Retinal pigment epithelial cell (primary cell): ENCODE results near the gene ABHD17A.
A peak's percentile ranks its signal among the peaks of the same experiment; 100 is the strongest.

Source experiments
- DNase-seq: peaks from one replicate; pipeline ENCODE4 v3.0.0-alpha.2; 2010; ENCODE audit warnings: low read depth
- H3K4me3 ChIP-seq: 2 replicates; pipeline ENCODE4 v1.5.1; 2011; ENCODE audit warnings: mild to moderate bottlenecking, low read length, control low read depth, moderate library complexity
- TF ChIP-seq, protein P1 (sequence below): conservative IDR thresholded peaks from 2 replicates; pipeline ENCODE4 v1.5.1; 2011; ENCODE audit warnings: low read depth, low read length, control low read depth, inconsistent platforms

The ABHD17A gene

GRCh38 chr19:1849132-1849474 is 36.2 kb downstream of the ABHD17A start:
- TF ChIP-seq, protein P1, sequence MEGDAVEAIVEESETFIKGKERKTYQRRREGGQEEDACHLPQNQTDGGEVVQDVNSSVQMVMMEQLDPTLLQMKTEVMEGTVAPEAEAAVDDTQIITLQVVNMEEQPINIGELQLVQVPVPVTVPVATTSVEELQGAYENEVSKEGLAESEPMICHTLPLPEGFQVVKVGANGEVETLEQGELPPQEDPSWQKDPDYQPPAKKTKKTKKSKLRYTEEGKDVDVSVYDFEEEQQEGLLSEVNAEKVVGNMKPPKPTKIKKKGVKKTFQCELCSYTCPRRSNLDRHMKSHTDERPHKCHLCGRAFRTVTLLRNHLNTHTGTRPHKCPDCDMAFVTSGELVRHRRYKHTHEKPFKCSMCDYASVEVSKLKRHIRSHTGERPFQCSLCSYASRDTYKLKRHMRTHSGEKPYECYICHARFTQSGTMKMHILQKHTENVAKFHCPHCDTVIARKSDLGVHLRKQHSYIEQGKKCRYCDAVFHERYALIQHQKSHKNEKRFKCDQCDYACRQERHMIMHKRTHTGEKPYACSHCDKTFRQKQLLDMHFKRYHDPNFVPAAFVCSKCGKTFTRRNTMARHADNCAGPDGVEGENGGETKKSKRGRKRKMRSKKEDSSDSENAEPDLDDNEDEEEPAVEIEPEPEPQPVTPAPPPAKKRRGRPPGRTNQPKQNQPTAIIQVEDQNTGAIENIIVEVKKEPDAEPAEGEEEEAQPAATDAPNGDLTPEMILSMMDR: no peak
- DNase-seq: no peak
- no peak overlapping the region for H3K4me3 ChIP-seq

GRCh38 chr19:1848399-1849131 is 36.7 kb downstream of the ABHD17A start, which contains the start of gene REXO1:
REXO1 (minus strand) TSS chr19:1848483; CDS start chr19:1848358, 125 bp downstream.
- DNase-seq: peak; percentile 59
- peak within 1 kb of the TSS; percentile 92 for H3K4me3 ChIP-seq
- TF ChIP-seq, protein P1: peak; percentile 93

- H3K4me3 ChIP-seq: peak overlapping the region; percentile 92
- TF ChIP-seq, protein P1: no peak
- DNase-seq: peak; percentile 34
Measured at GRCh38 chr19:1847684-1848398, 37.5 kb downstream of the ABHD17A start.

- peak overlapping the region; percentile 92 for H3K4me3 ChIP-seq
- TF ChIP-seq, protein P1: no peak
- no peak for DNase-seq
Measured at GRCh38 chr19:1847348-1847683, 38.0 kb downstream of the ABHD17A start.

GRCh38 chr19:1846517-1847204 is 38.6 kb downstream of the ABHD17A start:
- peak overlapping the region; percentile 92 for H3K4me3 ChIP-seq
- TF ChIP-seq, protein P1: no peak
- no peak for DNase-seq

DNA sequence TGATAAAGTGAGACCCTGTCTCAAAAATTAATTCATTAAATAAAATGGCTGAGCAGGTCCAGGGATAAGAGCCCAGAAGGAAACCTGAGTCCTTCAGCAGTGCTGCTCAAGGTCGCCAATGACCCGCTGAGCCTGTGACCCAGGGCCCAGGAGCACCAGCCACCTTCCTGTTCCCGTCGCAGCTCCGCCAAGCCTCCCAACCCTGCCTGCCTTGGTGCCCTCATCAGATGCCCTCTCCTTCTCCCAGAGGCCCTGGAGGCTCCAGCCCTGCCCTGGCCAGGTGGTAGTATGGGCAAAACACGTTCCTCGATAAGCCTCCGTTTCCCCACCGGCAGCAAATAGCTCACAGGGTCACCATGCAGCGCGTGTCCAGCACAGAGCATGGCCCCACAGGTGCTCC is 39.7 kb downstream of the ABHD17A start:
- H3K4me3 ChIP-seq: no peak overlapping the region
- DNase-seq: no peak
- TF ChIP-seq, protein P1: no peak
